Stomach (tissue), 9 donors: ENCODE results near the gene ATP2A2. TPM values are rescaled to one million over a fixed set of nuclear protein-coding genes. Genes with fewer than 3 reads are reported as not detected.

Experiments used
- DNase-seq, 2 donors: peaks; one replicate each; pipeline versions ENCODE4 v3.0.0 to v3.0.0-alpha.2; 2013 to 2019
- H3K27ac ChIP-seq, 5 donors: fragments of 200-600 bp in 4 of 5; sonication (generic) in 4 of 5; one replicate each; pipeline ENCODE4 v1.5.1; 2013 to 2019; ENCODE audit warnings: mild to moderate bottlenecking in 1 of 5, moderate library complexity in 1 of 5
- H3K27me3 ChIP-seq, 3 donors: fragments of 200-600 bp; sonication (generic); one replicate each; pipeline ENCODE4 v1.5.1; 2017 to 2019; ENCODE audit warnings: mixed run types in 1 of 3
- H3K36me3 ChIP-seq, 4 donors: fragments of 200-600 bp; sonication (generic); 1 replicate in 3 of 4; 2 replicates in 1 of 4; pipeline ENCODE4 v1.5.1; 2016 to 2019
- H3K4me1 ChIP-seq, 4 donors: fragments of 200-600 bp; sonication (generic); one replicate each; pipeline ENCODE4 v1.5.1; 2016 to 2019
- H3K4me3 ChIP-seq, 4 donors: fragments of 200-600 bp; sonication (generic) in 3 of 4; one replicate each; pipeline ENCODE4 v1.5.1; 2016 to 2019; ENCODE audit warnings: mild to moderate bottlenecking in 1 of 4
- H3K9me3 ChIP-seq, 4 donors: fragments of 200-600 bp; sonication (generic); one replicate each; pipeline ENCODE4 v1.5.1; 2016 to 2019
- CTCF ChIP-seq, 7 experiments: fragments of 450-650 bp in 4 of 7; fragments of 200-600 bp in 3 of 7; sonication (generic) in 3 of 7; IDR thresholded peaks; one replicate each; pipeline ENCODE4 v1.5.1; 2016 to 2019; ENCODE audit warnings: antibody characterized with exemption in 7 of 7, control low read depth in 2 of 7, mild to moderate bottlenecking in 1 of 7
- EP300 ChIP-seq: sonication (generic); formaldehyde crosslinking; IDR thresholded peaks from one replicate; pipeline ENCODE4 v1.6.1; 2017; ENCODE audit warnings: antibody characterized with exemption
- POLR2A ChIP-seq, 4 donors: fragments of 450-650 bp; IDR thresholded peaks; one replicate each; pipeline ENCODE4 v1.6.1; 2016; ENCODE audit warnings: antibody characterized with exemption in 4 of 4, control low read depth in 2 of 4, mild to moderate bottlenecking in 1 of 4, moderate library complexity in 1 of 4
- POLR2AphosphoS5 ChIP-seq, 3 donors: sonication (generic); formaldehyde crosslinking; IDR thresholded peaks; one replicate each; pipeline ENCODE4 v1.6.1; 2016; ENCODE audit warnings: antibody characterized with exemption in 3 of 3
- WGBS, 5 donors: extraction: QIAGEN DNeasy Blood & Tissue Kit in 3 of 5; methylation state at CpG; one replicate each; pipeline versions ENCODE4 v1.1.5 to v1.1.7; 2013 to 2018; 5-methylcytosine and 5-hydroxymethylcytosine counted together
- intact Hi-C: fragments of 100-400 bp; cut with DNase I; formaldehyde crosslinking; loops from one replicate; pipeline ENCODE4 v1.15.1; 2023; ENCODE audit warnings: low total_unique reads
- polyA plus RNA-seq, 3 donors: library from polyadenylated mRNA; stranded (reverse); fragments of 200-250 nt; gene quantifications; one replicate each; pipeline ENCODE4 v1.2.3, GENCODE V29; 2013
- total RNA-seq, 5 donors: library from RNA; depleted of rRNA; stranded (reverse); fragments of >200 nt; gene quantifications; one replicate each; pipeline versions ENCODE4 v1.1.0 to v1.2.3, GENCODE V29; 2014 to 2016
- donor health status: healthy with polysubstance abuse.
- donor health status: Bipolar disorder and iron deficiency.
- donor health status: healthy.

Gene ATP2A2
- total and polyA plus RNA-seq, 8 donors = 14.1 to 202 (median 104) TPM

- H3K36me3 ChIP-seq = peaks cover 30 to 61% (median 58%) of the 10 kb centered on the region in 4 donors
- no peaks in the 10 kb centered on the region for H3K9me3 ChIP-seq
- H3K4me1 ChIP-seq = peaks cover 9 to 49% (median 32%) of the 10 kb centered on the region in 4 donors
- no peak for TF ChIP-seq POLR2AphosphoS5 (IDR thresholded peaks at IDR 0.05)
- DNase-seq = peak in 1 of 2 donors; percentile 16
- no peaks in the 10 kb centered on the region for H3K27me3 ChIP-seq
- 74 to 93% (median 78%) methylated on average over 3 to 13 of the region's 13 CpGs for WGBS, 5 donors
- H3K4me3 ChIP-seq = no peak overlapping the region
- intact Hi-C loops = no loop called here
- H3K27ac ChIP-seq = no peak overlapping the region
Observed at GRCh38 chr12:110370732-110371231, 89.7 kb downstream of the ATP2A2 start.

- H3K27ac ChIP-seq = peak overlapping the region in 1 of 5 donors; percentile 70
- H3K36me3 ChIP-seq = peaks cover 33 to 69% (median 65%) of the 10 kb centered on the region in 4 donors
- intact Hi-C loops = no loop called here
- H3K27me3 ChIP-seq = no peaks in the 10 kb centered on the region
- peak in 1 of 2 donors; percentile 20 for DNase-seq
- no peak for TF ChIP-seq EP300
- TF ChIP-seq POLR2AphosphoS5 (IDR thresholded peaks at IDR 0.05) = no peak
- TF ChIP-seq POLR2A (IDR thresholded peaks at IDR 0.05) = no peak
- TF ChIP-seq CTCF (IDR thresholded peaks at IDR 0.05) = no peak
- H3K4me3 ChIP-seq = no peak overlapping the region
- H3K9me3 ChIP-seq = no peaks in the 10 kb centered on the region
- H3K4me1 ChIP-seq = peaks cover 9 to 44% (median 24%) of the 10 kb centered on the region in 4 donors
- WGBS, 5 donors = 53 to 75% (median 69%) methylated on average over 8 to 13 of the region's 13 CpGs
Observed at GRCh38 chr12:110371408-110372055, 90.5 kb downstream of the ATP2A2 start.

- Histone ChIP-seq H3K27me3 (no peaks in the 10 kb centered on the region), H3K4me1 (peaks cover 9 to 39% (median 19%) of the 10 kb centered on the region in 4 donors), H3K36me3 (peaks cover 33 to 74% (median 70%) of the 10 kb centered on the region in 4 donors), H3K9me3 (no peaks in the 10 kb centered on the region), H3K27ac (peak overlapping the region in 1 of 5 donors; percentile 70), H3K4me3 (no peak overlapping the region)
- WGBS, 5 donors = 86 to 90% (median 88%) methylated on average over 7 of the region's 7 CpGs
- DNase-seq = no peak
- intact Hi-C loops = no loop called here
- no peak for TF ChIP-seq POLR2A (IDR thresholded peaks at IDR 0.05)
- TF ChIP-seq POLR2AphosphoS5 (IDR thresholded peaks at IDR 0.05) = no peak
Observed at GRCh38 chr12:110372056-110372425, 91.0 kb downstream of the ATP2A2 start.

- Histone ChIP-seq H3K4me1 (peaks cover 9 to 37% (median 19%) of the 10 kb centered on the region in 4 donors), H3K27ac (peak overlapping the region in 4 of 5 donors; percentile 36 to 70 (median 64)), H3K9me3 (no peaks in the 10 kb centered on the region), H3K36me3 (peaks cover 35 to 84% (median 80%) of the 10 kb centered on the region in 4 donors), H3K27me3 (no peaks in the 10 kb centered on the region), H3K4me3 (no peak overlapping the region)
- intact Hi-C loops = no loop called here
- peak in 1 of 2 donors; percentile 72 for DNase-seq
- WGBS, 5 donors = 55 to 82% (median 76%) methylated on average over 4 of the region's 4 CpGs
- no peak for TF ChIP-seq EP300
- no peak for TF ChIP-seq CTCF (IDR thresholded peaks at IDR 0.05)
- no peak for TF ChIP-seq POLR2AphosphoS5 (IDR thresholded peaks at IDR 0.05)
- TF ChIP-seq POLR2A (IDR thresholded peaks at IDR 0.05) = no peak
Observed at GRCh38 chr12:110373025-110373424, 92.0 kb downstream of the ATP2A2 start.

- no peaks in the 10 kb centered on the region for H3K9me3 ChIP-seq
- H3K27ac ChIP-seq = peak overlapping the region in 4 of 5 donors; percentile 36 to 70 (median 64)
- WGBS, 5 donors = 53 to 90% (median 67%) methylated on average over 2 of the region's 2 CpGs
- intact Hi-C loops = no loop called here
- H3K4me3 ChIP-seq = no peak overlapping the region
- peaks cover 9 to 39% (median 20%) of the 10 kb centered on the region in 4 donors for H3K4me1 ChIP-seq
- no peak for DNase-seq
- TF ChIP-seq POLR2AphosphoS5 (IDR thresholded peaks at IDR 0.05) (no peak), EP300 (no peak), CTCF (IDR thresholded peaks at IDR 0.05) (no peak), POLR2A (IDR thresholded peaks at IDR 0.05) (no peak)
- H3K36me3 ChIP-seq = peaks cover 39 to 88% (median 84%) of the 10 kb centered on the region in 4 donors
- no peaks in the 10 kb centered on the region for H3K27me3 ChIP-seq
Observed at GRCh38 chr12:110373425-110373824, 92.4 kb downstream of the ATP2A2 start.
